Coronary artery (tissue), 2 donors: ENCODE data around the gene PSTPIP1.

Source experiments
- DNase-seq: peaks from one replicate; pipeline ENCODE4 v3.0.0-alpha.2; 2017; ENCODE audit warnings: low spot score
- H3K27ac ChIP-seq, 2 donors: fragments of 200-600 bp; sonication (generic); one replicate each; pipeline ENCODE4 v1.5.1; 2016 to 2019
- H3K4me3 ChIP-seq: fragments of 200-600 bp; sonication (generic); 2 replicates; pipeline ENCODE4 v1.5.1; 2016; ENCODE audit warnings: mild to moderate bottlenecking, moderate library complexity
- CTCF ChIP-seq: fragments of 200-600 bp; sonication (generic); IDR thresholded peaks from one replicate; pipeline ENCODE4 v1.5.1; 2019; ENCODE audit warnings: antibody characterized with exemption

PSTPIP1 gene

DNA sequence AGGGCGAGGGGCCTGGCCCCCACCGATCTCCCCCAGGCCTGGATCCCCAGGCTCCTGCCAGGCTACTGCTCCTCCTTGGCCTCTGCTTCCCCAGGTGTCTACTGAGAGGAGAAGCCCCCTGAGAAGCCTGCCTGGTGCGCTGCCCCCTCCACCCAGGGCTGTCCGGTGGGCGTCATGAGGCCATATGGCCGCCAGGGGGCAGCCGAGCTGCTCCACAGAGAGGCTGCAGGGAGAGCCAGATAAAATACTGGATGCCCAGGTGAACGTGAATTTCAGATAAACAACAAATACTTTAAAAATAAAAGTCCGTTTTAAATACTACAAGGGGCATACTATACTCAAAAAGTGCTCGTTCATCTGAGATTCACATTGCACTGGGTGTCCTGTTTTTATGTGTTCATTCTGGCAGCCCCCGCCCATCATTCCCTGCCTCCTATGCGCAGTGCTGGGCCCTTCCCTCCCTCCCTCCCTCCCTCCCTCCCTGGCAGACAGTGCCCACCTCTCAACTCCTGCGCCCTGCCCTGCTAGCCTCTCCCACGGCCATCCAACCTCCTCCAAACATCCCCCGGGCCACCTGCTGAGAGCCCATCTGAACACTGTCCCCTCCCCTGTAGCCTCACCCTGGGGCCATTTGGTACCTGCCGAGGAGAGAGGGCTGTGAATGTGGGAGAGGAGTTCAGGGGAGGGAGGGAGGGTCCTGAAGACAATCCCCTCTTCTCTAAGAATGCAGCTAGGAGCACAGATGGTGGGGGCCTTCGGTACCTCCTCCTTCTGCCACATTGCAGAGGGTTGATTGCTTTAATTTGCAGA, 29.6 kb downstream of the PSTPIP1 start:
- DNase-seq = no peak
- peak; percentile 92 for TF ChIP-seq CTCF
- Histone ChIP-seq H3K27ac (no peak overlapping the region), H3K4me3 (no peak overlapping the region)

- Histone ChIP-seq H3K27ac (no peak overlapping the region), H3K4me3 (no peak overlapping the region)
- peak; percentile 62 for DNase-seq
- TF ChIP-seq CTCF = no peak
These were observed 30.4 kb downstream of the PSTPIP1 start for GRCh38 chr15:77025083-77025901.

GRCh38 chr15:77025941-77026411, 31.1 kb downstream of the PSTPIP1 start:
- H3K4me3 ChIP-seq = no peak overlapping the region
- DNase-seq = peak; percentile 49
- no peak overlapping the region for H3K27ac ChIP-seq
- no peak for TF ChIP-seq CTCF

DNA sequence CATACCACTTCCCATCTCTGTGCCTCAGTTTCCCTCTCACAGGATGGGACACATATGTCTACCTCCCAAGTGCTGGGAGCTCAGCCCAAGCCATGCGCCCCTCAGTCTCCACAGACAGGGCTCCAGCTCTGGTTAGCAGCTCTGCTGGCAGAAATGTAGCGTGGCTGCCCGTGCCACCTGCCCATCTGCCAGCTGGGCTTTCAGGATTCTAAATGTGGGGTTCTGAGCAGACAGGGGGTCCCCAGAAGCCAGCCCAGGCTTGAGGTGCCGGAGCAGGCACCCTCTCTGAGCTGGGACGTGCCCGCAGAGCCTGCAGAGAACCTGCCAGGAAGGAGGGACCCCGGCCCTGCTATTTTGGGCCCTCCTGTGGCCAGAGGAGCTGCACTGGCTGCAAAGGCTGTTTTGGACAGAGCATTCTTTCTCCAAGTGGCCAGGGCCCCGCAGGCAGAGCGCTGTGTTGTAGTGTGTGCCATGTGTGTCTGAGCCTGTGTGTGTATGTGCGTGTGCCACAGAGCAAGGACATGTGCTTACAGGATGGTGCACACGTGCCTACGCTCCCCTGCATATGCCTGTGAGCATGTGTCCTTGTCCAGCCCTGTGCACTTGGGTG, 31.7 kb downstream of the PSTPIP1 start:
- peak; percentile 69 for DNase-seq
- Histone ChIP-seq H3K27ac (no peak overlapping the region), H3K4me3 (no peak overlapping the region)
- TF ChIP-seq CTCF = no peak

DNA sequence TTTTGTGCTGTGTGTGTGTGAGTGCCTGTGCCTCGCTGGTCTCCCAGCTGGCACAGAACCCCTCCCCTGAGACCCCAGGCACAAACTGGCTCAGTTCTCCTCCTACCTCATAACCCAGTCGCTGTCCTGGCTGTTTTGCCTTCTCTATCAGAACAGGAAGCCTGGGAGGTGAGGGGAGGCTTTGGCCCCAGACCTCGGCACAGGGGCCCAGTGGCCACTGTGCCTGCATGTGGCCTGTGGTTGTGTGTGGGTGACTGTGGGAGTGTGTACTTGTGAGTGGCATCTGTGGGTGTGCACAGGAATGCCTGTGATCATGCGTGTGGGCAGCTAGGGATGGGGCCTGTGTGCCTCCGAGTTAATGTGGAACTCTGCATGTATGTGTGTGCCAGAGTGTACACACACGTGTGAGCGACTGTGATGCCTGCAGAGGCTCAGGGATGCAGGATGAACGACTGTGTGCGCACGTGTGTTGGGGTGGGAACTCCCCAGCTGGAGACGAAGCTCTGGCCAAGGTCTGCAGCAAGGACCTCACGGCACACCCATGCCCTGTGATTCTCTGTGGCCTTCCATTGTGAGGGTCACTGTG, 32.3 kb downstream of the PSTPIP1 start:
- no peak overlapping the region for H3K27ac ChIP-seq
- TF ChIP-seq CTCF = no peak
- DNase-seq = peak; percentile 62
- no peak overlapping the region for H3K4me3 ChIP-seq

DNA sequence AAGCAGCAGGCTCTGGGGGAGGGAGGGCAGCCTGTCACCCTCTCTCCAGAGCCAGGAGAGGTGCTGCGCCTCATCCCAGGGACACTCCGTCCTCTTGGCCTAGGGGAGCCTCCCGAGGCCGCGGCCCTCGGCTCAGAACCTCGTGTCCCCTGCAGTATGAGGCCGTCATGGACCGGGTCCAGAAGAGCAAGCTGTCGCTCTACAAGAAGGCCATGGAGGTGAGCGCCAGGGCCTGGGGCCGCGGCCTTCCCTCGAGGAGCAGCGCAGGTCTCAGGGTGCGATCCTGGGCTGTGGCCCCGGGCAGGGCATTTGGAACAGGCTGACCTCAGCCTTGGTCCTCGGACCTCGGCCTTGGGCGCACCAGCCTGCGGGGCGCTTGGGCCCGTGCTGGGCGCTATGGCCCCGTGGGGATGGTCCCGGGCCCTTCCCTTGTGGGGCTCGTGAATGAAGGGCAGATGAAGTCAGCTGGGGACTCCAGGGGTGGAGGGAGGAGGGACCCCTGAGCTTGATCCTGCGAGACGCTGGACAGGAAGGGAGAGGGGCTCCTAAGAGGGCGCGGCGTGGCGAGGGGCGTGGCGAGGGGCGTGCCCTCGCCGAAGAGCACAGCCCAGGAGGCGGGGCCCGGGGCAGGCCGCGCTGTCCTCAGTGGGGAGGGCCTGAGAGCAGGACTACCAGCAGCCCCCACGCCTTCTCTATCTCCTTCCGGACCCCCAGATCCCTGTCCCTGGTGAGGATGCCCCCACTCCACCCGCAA, 32.9 kb downstream of the PSTPIP1 start:
- Histone ChIP-seq H3K4me3 (peak overlapping the region; percentile 51), H3K27ac (no peak overlapping the region)
- no peak for TF ChIP-seq CTCF
- DNase-seq = peak; percentile 40
